HL-60 (cell line): Measurements from ENCODE around the gene SPRR2D.

Source experiments
- DNase-seq, 2 experiments: peaks; one replicate each; pipeline ENCODE4 v3.0.0-alpha.2; 2010 to 2020; ENCODE audit warnings: low read depth in 1 of 2, low spot score in 1 of 2
- H3K27ac ChIP-seq: fragments of 250-450 bp; sonication (Bioruptor Pico); replicated peaks from 2 replicates; pipeline ENCODE4 v1.5.1; 2020; ENCODE audit warnings: mild to moderate bottlenecking, moderate library complexity
- H3K27me3 ChIP-seq: fragments of 250-450 bp; sonication (Bioruptor Pico); 2 replicates; pipeline ENCODE4 v1.5.1; 2021; ENCODE audit warnings: mild to moderate bottlenecking, moderate library complexity; ENCODE audit not compliant: insufficient read depth, poor library complexity, severe bottlenecking
- H3K4me3 ChIP-seq: replicated peaks from 2 replicates; pipeline ENCODE4 v1.5.1; 2011; ENCODE audit warnings: mild to moderate bottlenecking, control low read depth, low read length; ENCODE audit not compliant: insufficient read depth
- CTCF ChIP-seq: IDR thresholded peaks from one replicate; pipeline ENCODE4 v1.5.1; 2011; ENCODE audit warnings: low read length, control low read depth, inconsistent platforms; ENCODE audit not compliant: insufficient read depth
- GABPA ChIP-seq: IDR thresholded peaks from 2 replicates; pipeline ENCODE4 v1.6.1; 2012; ENCODE audit warnings: low read depth
- POLR2AphosphoS5 ChIP-seq: IDR thresholded peaks from 2 replicates; pipeline ENCODE4 v1.6.1; 2012; ENCODE audit warnings: low read depth
- REST ChIP-seq: IDR thresholded peaks from 2 replicates; pipeline ENCODE4 v1.6.1; 2012; ENCODE audit warnings: low read depth; ENCODE audit not compliant: insufficient replicate concordance
- SPI1 ChIP-seq: IDR thresholded peaks from 2 replicates; pipeline ENCODE4 v1.6.1; 2012; ENCODE audit warnings: low read depth, mild to moderate bottlenecking, borderline replicate concordance

Gene SPRR2D

GRCh38 chr1:152995842-152996241 lies 45.1 kb downstream of the SPRR2D start:
- no peak for DNase-seq
- no peak overlapping the region for H3K4me3 ChIP-seq
- TF ChIP-seq REST = no peak
- no peak for TF ChIP-seq POLR2AphosphoS5
- no peak for TF ChIP-seq CTCF
- no peak for TF ChIP-seq GABPA
- TF ChIP-seq SPI1 = no peak
- H3K27ac ChIP-seq = no peak overlapping the region
- H3K27me3 ChIP-seq = no peaks in the 10 kb centered on the region

DNA sequence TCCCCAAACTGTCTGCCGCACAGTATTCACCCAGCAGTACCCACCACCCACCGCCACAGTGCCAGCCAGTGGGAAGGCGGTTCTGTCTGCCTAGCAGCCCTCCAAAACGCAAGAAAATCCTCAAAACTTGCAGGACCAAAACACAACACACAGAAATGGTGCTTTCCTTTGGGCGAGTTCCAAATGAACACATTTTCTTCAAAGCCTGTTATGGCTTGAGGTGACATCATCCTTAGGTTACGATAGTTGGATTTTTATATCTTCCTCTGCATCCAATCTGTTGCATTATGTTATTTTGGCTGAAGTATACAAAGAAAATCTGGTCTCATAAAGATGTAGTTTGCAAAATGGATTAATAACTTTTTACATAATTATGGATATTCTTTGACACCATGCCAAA lies 47.7 kb downstream of the SPRR2D start:
- DNase-seq = no peak
- Histone ChIP-seq H3K4me3 (no peak overlapping the region), H3K27me3 (peaks cover 7% of the 10 kb centered on the region), H3K27ac (no peak overlapping the region)
- no peak for TF ChIP-seq CTCF
- no peak for TF ChIP-seq POLR2AphosphoS5
- TF ChIP-seq SPI1 = no peak
- no peak for TF ChIP-seq REST
- no peak for TF ChIP-seq GABPA
